Putamen (tissue), 1 donor: ENCODE data around the gene RAD51B.

Experiments used
- DNase-seq: peaks from one replicate; pipeline ENCODE4 v3.0.0-alpha.2; 2016; ENCODE audit warnings: low spot score

Gene RAD51B

DNA sequence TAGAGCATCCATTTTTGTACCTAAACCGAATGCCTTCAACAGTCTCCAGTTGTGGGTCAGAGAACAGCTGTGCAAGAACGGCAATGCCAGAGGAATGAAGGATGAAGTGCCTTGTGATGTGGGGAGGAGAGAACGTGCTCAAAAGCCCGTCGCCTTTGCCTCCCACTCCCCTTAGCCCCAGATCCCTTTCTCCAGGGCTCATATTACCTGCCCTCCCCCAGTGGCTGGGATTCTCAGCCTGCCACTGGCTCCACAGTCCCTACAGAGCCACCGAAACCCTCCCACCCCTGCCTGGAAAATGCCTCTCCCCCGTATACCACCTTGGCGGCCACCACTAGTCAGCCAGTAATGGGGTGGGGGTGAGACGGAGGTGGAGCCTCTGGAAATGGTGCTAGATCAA lies 814.8 kb downstream of the RAD51B start:
- DNase-seq = no peak

DNA sequence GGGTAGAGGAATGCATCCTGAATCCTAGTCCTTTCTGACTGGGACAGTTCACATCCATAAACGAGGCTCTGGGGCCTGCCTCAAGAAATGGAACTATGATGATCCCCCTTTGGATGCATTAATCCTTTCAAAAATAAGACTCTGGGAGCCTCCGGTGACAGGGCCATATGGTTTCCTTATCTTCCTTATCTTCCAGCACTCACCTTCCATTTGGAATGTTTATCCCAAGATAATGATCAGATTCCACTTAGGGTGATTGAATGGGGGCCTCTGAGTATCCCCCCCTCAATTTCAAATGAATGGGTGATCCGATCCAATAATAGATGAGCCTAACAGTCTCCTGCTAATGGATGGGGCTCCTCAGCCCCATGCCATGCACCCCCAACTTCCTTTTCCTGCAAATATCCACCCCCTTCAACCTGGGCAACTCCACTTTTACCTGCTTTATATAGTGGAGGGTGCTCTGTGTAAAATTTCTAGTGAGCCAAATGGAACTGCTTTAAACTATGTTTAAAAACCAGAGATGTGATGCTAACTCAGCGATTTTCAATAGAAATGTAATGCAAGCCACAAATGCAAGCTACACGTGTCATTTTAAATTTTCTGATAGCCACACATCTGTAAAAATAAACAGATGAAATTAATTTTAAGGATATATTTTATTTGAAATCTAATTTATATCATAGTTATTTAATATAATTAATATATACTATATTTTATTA lies 815.5 kb downstream of the RAD51B start:
- DNase-seq = no peak

DNA sequence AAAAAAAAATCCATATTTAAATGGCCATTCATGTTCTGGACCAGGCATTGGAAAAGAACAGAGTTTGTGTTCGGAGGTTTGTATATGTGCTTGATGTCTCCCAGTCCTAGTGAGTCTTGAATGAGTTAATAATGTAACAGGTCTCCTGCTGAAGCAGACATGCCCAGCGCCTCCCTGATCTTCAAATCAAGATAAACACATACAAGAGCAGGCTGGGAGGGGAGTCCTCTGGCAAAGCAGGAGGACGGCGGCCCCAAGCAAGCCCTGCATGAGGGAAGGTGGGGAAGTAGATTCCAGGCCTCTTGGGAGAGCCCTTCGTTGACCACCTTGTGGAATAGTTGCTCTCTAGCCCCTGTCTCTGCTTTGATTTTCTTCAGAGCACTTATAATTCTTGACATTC lies 817.0 kb downstream of the RAD51B start:
- no peak for DNase-seq

DNA sequence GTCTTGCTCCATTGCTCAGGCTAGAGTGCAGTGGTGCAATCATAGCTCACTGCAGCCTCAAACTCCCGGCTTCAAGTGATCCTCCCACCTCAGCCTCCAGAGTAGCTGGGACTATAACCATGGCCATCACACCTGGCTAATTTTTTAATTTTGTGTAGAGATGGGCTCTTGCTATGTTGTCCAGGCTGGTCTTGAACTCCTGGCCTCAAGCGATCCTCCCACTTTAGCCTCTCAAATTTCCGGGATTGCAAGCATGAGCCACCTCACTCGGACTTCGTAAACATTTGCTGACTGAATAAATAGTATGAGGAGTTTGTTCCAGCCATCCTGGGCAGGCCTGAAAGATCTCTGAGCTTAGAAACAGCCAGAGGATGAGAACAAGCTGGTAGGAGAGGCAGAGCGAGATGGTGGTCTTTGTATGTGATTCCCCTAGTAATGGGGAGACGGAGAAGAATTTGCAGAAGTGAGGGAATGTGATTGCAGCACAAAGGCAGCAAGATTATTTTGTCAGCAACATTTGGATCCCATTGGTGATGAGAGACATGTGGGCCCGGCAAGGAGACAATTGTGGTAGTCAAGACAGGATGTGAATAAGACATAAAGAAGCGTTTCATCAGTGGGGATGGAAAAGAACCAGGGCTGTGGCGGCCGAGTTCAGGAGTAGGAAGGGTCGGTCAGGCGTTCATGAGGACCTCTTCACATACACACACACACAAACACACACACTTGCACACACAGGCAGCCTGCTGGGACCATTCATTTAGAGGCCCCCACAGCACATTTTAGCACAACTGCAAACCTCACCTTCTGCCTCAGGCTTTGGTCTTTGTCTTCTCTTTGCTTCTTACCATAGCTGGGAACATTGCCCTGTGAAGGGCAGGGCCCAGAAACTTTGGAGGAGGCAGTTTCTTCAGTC lies 817.8 kb downstream of the RAD51B start:
- DNase-seq = peak; percentile 64

DNA sequence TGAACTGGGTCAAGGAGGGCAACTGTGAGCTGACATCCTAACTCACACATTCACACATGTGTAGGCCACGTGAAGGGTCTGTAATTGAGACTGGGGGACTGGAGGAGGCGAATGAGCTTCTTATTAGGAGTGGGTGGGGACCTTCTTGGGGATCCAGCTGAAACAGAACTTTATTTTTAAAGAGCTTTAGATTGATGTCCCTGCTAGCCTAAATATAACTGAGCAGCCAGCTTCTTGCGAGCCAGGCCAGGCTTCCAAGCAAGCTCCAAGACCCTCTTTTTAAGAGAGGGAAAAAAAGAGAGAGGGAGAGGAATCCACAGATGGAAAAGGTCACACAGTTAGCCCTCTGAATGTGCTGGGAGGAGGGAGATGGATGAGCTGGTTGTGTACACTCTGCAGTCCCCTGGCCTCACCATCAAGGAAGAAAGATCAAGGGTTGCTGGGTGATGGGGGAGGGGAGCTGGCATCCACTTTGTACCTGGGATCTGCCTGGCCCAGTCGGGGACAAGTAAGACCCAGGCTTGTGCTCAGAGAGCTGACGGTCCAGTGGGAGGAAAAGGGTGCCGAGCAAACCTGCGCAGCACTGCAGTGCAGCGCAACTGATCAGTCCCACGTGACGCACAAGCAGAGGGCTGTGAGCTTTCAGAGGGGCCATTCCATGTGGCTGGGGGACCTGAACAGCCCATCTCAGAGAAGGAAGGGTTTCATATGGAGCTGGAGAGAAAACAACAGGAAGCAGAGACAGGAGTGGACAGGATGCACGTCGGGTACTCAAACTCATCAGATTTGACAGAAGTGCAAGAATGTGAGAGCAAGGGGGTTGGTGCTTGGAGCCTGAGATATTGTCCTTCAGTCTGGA lies 818.8 kb downstream of the RAD51B start:
- DNase-seq = no peak

DNA sequence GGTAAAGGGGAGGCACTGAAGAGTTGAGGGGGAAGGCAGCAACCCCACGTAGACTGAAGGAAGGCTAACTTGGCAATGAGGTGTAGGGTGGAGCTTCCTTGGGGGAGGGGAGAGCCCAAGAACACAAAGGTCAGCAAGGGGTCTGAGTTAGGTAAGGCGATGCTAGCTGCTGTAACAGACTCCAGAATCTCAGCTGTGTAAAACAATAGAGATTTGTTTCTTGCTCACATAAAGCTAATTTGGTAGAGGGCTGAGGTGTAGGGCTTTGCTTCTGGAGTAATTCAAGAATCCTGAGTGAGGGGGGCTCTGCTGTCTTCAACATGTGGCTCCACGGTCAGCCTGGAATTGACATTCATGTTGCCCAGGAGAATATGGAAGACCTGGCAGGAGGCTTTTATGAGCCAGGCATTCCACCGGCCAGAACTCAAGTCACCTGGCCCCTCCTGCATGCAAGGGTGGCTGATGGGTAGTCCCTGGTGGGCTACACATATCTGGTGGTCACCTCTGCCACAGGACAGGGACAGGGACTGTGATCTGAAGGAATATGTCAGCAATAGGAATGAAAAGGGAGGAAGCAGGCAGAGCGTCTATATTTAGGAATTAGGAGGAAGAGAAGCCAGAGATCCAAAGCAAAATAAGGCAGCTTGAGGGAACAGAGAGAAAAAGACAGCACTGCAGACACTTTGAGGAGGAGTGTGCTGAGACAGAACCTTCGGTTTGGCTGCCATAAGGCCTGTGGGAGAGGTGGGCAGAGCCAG lies 819.6 kb downstream of the RAD51B start:
- DNase-seq = no peak

DNA sequence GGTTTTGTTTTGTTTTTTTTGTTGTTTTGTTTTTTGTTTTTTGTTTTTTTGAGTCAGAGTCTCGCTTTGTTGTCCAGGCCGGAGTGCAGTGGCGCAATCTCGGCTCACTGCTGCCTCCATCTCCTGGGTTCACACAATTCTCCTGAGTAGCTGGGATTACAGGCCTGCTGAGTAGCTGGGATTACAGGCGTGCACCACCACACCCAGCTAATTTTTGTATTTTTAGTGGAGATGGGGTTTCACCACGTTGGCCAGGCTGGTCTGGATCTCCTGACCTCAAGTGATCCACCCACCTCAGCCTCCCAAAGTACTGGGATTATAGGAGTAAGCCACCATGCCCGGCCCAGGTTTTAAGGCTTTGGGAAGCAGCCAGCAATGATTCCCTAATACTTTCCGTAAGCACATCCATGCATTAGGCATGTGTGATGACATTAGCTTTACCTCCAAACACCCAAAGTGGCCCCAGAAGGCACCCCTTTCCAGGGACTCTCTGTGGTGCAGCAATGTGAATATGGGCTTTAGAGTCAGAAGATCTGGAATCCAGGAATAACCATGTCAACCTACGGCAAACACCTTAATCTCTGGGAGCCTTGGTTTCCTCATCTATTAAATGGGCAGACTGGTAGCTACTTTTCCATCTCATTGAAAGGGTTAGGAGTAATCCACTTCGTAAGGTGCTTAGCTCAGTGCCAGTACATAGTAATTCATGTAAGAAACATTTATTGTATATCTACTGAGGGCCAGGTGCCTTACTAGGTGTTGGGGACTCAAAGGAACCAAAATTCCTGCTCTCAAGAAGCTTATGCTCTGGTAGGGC lies 820.4 kb downstream of the RAD51B start:
- no peak for DNase-seq

DNA sequence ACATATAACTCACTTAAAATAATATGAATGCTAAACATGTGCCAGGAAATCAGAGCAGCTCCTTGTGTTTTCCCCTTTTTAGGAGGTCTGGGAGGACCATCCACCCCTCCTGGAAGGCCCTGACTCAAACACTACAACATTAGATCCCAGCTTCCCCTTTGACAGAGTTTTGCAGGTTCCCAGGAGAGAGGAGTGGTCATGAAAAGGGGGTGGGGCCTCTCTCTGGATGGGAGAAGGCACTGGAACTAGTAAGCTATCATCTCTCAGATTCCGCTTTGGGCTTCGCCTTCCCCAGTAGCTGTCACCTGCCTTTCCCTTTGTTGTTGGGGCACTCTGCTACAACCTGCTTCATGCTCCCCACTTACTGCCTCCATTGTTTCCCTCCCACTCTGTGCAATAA lies 824.1 kb downstream of the RAD51B start:
- no peak for DNase-seq

DNA sequence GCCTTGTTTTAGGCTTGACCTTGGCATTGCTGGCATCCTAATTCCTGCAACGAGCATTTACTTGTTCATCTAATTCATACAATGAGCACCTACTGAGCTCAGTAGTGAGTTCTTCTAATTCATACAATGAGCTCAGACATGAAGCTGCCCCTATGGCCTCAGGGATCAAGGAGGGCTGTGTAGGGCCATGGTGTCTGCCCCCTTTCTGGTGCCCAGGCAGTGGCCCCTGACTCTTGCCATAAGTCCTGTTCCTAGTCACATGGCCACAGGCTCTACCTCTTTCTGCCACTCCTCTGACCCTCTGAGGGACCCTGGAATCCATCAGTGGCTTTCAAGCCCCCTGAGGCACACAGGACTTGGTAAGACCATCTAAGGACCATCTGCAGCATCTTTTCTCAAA lies 824.5 kb downstream of the RAD51B start:
- DNase-seq = no peak

DNA sequence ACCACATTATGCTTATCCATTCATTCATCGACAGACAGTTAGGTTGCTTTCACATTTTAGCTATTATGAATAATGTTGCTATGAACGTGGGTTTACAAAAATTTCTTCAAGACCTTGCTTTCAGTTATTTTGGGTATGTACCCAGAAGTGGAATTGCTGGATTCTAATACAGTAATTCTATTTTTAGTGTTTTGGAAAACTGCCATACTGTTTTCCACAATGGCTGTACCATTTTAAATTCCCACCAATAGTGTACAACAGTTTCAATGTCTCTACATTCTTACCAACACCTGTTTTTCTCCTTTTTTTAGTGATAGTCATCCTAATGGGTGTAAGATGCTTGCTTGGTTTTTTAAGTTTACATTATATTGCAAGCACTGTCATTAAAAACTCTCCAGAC lies 825.8 kb downstream of the RAD51B start:
- DNase-seq = no peak

DNA sequence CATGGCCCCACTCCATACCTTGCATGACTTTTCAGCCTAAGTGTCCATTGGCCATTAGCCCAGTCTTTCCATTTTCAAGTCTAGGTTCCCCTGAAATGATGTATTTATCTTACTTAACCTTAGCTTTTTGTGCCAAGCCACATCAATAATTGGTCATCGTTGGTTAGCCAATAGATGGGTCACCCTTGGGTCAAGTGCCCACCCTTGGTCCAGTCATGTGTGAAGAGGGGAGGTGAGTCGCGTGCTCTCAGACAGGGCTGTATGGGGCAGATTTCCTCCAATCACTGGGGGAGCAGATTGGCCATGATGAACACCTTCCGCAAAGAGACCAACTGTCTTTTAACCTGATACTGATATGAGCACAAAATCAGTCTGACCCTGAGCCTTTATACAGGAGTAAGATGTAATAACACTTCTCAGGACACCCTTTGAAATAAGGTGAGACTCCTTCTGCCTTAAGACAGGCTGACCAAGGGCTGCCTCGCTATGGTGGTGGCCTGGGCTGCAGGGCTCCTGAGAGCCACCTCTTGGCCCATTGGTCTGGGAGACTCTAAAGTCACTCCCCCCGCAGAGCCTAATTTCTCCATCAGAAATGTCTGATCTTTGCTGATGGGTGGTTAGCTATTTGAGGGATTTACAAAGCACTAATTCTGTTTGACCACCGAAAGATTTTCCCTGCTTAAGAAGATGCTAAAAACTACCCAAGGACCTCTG lies 830.1 kb downstream of the RAD51B start:
- no peak for DNase-seq

DNA sequence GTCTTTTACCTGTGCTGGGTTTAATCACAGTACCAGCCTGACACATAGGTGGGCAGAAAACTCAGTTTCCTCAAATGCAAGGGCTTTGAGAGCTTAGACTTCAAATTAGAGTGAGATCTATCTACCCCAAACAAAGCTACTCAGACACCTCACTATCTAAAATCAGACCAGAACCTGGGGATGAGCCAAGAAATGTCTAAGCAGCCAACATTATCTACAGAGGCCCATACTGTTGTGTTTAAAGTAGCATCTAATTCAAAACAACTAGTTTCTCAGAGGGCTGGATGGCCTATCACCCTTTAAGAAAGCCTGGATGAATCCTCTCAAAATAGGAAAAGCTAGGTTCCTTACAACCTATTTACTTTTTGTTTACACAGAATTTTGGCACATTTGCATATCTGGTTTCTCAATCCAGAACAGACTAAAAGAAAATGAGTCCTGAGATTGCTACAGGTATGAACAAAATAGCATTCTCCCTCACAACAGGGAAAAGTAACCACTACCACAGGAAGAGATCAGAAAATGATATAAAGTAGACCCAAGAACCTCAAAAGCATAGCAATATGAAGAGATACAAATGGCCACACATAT lies 830.9 kb downstream of the RAD51B start:
- no peak for DNase-seq

DNA sequence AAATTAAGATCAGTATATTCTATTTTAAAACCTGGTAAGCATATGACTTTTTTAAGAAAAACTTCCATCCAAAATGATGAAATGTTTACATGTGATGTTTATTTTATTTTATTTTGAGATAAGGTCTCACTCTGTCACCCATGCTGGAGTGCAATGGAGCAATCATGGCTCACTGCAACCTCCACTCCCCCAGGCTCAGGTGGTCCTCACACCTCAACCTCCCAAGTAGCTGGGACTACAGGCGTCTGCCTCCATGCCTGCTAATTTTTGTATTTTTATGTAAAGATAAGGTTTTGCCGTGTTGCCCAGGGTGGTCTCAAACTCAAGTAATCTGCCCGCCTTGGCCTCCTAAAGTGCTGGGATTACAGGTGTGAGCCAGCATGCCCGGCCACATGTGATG lies 831.5 kb downstream of the RAD51B start:
- DNase-seq = no peak

DNA sequence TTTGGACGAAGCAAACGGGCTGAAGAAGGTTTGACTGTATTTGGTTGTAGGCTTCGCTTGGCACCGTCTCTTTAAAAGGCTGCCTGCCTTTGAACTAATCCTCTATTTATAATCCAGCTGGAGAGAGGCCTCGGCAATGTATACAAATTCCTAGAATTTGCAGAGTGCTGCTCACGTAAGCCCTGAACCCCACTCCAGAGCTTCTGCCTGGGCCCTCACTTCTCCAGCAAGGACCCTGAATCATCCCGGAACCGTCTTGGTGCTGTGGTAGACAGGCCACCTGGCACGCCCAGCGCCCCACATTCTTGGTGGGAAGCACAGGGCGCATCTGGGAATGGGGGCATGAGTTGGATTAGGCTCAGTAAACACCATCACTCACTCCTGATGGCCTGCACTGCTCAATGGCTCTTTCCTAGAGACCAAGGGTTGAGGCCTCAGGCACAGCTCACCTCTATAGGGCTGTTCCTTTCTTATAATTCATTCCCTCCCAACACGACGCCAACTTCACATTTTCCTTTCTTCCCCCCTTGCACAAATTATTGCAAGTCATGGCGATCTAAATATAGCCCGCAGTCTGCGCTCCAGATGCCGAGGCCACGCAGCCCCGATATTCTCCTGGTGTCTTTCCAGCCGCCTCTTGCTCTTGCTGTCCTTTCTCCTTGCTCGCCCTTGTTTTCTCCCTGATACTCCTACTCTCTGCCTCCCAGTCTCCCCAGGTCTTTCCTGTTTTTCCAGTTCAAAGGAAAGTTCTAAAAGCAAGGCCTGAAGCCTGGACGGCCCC lies 832.3 kb downstream of the RAD51B start:
- no peak for DNase-seq

DNA sequence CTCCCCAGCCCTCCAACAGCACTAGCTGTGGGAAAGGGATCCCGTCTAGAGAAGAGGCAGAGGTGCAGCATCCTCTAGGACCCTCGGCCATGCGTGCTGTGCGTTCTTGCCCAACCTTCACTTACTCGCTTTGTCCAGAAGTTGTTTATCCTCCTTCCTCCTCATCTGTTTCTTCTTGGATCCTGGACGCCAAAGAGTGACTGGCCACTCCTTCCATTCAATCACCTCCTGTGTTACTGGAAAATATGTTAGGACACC lies 832.8 kb downstream of the RAD51B start:
- DNase-seq = no peak

DNA sequence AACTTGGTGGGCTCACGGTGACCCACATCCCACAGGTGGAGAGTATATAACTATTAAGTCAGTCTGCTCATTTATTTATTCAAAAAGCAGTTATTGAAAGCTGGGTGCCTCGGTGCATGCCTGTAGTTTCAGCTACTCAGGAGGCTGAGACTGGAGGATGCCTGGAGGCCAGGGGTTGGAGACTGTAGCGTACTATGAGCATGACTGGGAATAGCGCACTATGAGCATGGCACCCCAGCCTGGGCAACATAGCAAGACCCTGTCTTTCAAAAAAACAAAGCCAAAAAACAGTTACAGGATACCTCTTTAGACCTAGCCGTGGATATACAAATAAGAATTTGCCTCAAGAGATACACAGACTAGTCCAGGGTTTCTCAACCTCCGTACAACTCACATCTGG lies 833.5 kb downstream of the RAD51B start:
- DNase-seq = no peak

DNA sequence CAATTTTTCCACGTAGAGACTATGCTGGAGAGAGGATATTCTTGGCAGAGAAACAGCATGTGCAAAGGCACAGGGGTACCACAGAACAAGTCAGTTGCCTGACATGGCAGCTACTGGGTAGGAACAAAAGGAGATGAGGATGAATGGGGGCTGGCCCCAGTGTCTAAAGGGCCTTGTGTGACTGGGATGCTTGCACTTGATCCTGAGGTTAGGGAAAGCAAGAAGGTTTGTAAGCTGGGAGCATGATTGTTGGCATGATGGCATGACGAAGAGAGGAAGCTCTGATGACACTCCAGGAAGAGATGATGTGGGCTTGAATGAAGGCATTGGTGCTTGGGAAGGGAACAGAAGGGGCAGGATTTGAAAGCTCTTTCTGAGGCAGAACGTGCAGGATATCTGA lies 834.2 kb downstream of the RAD51B start:
- no peak for DNase-seq

DNA sequence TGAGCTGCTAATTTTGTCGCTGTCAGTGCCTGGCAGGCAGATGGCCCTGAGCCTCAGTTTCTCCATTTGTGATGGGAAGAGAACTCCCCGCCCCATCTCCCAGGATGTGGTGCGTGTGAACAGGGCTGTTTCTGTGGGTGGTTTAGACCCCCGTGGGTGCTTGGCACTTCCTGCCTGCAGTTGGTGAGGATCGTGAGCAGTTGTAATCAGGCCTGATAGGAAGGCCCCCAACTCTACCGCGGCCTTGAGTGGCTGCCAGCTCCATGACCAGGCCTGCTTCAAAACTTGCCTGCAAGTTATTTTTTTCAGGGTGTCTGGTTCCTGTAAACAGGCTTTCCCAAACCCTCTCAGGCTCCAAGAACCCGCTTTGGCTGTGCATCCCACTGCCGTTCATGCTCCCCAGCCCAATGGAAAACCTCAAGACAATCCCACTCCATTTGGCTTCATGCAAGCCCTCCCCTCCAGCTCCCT lies 834.9 kb downstream of the RAD51B start:
- DNase-seq = no peak
